SU-DHL-6 (cell line): ENCODE results near the gene LTA4H.

Experiments used
- CTCF ChIP-seq: fragments of 200-600 bp; sonication (generic); IDR thresholded peaks from one replicate; pipeline ENCODE4 v1.5.1; 2017; ENCODE audit warnings: antibody characterized with exemption, mild to moderate bottlenecking, low read length, moderate library complexity; ENCODE audit not compliant: insufficient read depth, poor library complexity, severe bottlenecking
- EZH2phosphoT487 ChIP-seq: fragments of 200-600 bp; sonication (generic), shearing (Covaris generic); conservative IDR thresholded peaks from 2 replicates; pipeline ENCODE4 v1.6.1; 2018; ENCODE audit warnings: mild to moderate bottlenecking, antibody characterized with exemption, low read length, moderate library complexity, mixed read lengths

GRCh38 chr12:96054244-96054610 lies 18.8 kb upstream of the LTA4H start:
- TF ChIP-seq CTCF (no peak), EZH2phosphoT487 (no peak)
